HG03060 (cell line): Measurements from ENCODE around the gene VTI1A.
"Not testable (repeated sequence)": the region's sequence is repeated elsewhere in the genome, so short reads cannot be mapped to it uniquely, and the experiment has no call there.

Experiments used
- ATAC-seq: cut with Tn5 transposase; IDR thresholded peaks from one replicate; pipeline ENCODE4 v1.9.1; 2021; ENCODE audit warnings: low read depth, moderate number of reproducible peaks; ENCODE audit not compliant: unreplicated experiment

VTI1A gene

DNA sequence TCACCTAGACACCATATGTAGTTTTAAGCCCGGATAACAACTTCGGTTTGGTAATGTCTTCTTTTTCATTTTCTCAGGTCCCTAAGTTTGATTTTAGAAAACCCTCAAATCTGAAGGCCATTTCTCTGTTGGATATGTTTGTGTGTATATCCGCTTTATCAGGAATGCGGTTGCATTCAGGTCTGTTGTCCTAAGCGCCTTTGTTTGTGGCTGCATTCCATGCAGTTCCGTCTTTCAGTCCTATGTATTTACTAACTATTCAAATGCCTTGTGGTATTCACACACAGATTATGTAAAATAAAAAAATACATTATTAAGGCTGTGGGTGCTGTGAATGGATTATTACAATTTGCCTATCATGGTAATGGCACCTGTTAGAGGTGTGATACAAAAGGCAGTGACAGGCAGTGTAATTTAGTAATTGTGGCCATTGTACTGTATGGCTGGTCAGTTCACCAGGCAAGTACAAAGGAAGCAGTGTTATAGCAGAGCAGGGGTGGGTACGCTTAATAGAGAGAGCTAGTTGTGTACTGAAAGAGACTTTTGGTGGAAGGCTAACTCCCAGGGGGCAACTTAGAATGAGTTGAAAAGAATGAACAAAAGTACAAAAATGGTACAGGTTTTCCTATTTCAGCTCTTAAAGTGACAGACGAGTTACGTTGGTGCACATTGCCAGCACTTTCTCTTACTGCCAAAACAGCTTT is 136.4 kb downstream of the VTI1A start:
- ATAC-seq: no peak

DNA sequence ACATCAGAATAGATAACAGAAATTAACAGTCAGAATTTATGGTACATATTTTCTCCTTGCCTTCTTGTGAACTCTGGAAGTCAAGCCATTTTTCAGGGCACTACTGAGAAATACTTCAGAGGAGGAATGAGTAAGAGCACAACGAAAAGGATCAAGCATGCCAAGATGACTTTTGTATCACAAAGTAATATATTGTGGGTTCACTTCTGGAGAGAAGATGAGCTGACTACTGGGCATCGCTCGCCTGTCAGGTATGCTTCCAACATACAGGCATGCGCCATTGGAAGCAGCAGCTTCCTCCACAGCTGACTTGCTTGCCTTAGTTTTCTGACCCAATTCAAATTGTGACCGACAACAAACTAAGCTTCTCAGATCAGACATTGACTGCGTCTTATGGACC is 137.3 kb downstream of the VTI1A start:
- ATAC-seq: no peak

DNA sequence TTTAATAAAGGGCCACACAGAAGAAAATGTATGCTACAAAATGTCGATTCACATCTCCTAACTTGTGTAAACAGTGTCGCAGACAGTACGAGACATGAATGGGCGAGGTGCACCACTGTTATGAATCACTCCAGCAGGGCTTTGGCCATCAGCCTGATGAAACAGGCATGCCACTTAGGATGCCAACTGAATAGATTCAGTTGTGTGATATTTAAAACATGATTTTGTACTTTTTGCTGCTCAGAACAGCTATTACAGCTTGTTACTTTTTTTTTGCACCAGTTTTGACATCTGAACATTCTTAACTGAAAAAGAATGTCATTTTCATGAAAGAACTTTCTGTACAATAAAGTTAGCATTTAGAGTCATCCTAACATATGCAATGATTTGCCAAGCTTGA is 138.1 kb downstream of the VTI1A start:
- no peak for ATAC-seq

DNA sequence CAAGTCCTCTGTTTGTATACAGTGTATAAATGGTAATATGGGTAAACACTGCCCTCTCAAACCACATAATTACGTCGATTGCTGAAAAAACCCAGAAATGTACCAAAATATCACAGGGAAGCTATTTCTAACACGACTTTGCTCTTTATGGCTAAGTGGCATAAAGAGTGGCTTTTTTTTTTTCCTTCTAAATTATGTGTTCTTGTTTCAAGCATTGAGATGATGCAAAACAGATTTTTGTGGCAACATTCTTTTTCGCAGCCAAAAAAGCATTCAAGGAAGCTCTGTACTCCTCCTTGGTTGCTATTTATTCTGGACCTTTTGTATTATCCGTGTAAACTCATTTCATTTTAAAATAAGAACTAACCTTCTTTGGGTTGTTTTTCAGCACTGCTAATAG is 138.9 kb downstream of the VTI1A start:
- ATAC-seq: no peak

DNA sequence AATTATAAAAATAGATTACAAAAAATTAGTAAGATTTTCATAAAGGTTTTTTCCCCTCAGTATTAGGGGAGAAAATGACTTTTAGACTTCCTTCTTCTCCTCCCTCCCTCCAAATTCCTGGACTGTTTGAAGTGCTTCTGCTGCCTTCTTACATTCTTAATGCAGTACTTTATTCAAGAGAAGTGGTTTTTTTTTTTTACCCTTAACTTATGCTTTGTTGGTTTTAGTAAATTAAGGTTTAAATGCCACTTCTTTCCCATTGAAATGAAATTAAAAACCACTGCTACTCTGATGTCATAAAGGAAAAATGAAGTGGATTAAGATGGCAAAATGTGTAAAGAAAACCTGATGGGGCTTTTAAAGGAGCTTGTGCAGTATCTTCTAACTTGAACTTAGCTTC is 140.7 kb downstream of the VTI1A start:
- ATAC-seq: no peak

DNA sequence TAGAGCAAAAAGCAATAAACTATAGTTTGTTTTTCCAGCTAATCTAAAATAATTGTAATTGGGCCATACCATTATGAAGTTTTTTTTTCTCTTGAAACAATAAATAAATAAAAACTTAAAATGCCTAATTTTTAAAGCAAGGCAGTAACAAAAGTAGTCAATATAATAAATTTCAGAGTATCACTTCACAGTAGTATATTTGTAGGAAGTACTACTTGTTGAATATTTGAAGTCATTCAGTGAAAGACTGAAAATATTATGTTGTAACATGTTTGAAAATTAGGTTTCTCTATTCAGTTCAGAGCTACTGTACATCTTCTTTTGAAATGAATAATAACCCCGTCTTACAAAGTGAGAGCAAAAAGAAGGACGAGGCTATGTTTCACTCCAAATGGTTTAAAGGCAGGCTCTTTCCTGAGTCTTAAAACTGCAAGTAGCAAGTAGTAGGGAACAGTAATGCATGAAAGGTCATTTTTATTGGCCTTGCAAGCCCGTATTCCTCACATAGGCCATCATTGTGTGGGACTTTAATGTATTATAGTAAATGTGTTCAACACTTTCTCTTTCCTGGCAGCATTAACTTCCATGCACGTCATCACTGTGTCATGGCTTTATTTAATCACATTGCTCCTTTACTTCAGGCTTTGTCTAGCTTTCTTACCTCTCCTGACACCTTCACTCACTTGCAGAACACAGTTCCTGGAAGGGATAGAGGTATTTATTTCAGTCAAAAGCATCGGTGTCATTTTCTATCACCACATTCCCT is 141.4 kb downstream of the VTI1A start:
- no peak for ATAC-seq

DNA sequence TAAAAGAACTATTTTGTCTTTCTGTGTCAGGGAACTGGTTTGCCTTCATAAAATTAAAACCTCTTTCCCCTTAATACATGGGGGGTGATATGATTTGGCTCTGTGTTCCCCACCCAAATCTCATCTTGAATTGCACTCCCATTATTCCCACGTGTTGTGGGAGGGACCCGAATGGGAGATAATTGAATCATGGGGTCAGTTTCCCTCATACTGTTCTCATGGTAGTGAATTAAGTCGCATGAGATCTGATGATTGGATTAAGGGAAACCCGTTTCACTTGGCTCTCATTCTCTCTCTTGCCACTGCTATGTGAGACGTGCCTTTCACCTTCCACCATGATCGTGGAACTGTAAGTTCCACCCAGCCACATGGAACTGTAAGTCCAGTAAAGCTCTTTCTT is 142.1 kb downstream of the VTI1A start:
- no peak for ATAC-seq

DNA sequence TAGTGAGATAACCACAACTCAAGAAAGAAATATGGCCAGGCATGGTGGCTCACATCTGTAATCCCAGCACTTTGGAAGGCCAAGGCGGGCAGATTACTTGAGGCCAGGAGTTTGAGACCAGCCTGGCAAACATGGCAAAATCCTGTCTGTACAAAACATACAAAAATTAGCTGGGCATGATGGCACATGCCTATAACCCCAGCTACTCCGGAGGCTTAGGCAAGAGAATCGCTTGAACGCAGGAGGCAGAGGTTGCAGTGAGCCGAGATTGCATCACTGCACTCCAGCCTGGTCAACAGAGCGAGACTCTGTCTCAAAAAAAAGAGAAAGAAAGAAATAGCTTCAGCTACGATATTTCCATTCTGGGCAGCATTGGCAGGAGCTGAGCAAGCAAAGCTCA is 143.8 kb downstream of the VTI1A start:
- not testable (repeated sequence) for ATAC-seq

DNA sequence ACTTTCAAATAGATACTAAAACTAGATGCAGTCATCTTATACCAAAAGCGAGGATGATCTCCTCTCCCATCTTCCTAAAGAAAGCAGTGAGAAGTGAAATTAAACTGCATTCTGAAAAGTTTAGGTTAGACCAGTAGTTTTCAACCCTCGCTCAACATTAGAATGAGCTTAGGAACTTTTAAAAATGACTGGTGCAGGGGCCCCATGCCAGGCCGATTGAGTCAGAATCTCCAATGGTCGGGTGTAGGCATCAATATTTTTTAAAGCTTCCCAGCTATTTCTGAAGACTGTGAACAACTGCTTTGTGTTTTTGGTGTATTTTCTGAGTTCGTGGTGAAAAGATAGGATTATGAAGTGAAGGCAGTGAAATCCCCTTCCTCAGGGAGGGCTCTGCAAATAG is 146.0 kb downstream of the VTI1A start:
- no peak for ATAC-seq

DNA sequence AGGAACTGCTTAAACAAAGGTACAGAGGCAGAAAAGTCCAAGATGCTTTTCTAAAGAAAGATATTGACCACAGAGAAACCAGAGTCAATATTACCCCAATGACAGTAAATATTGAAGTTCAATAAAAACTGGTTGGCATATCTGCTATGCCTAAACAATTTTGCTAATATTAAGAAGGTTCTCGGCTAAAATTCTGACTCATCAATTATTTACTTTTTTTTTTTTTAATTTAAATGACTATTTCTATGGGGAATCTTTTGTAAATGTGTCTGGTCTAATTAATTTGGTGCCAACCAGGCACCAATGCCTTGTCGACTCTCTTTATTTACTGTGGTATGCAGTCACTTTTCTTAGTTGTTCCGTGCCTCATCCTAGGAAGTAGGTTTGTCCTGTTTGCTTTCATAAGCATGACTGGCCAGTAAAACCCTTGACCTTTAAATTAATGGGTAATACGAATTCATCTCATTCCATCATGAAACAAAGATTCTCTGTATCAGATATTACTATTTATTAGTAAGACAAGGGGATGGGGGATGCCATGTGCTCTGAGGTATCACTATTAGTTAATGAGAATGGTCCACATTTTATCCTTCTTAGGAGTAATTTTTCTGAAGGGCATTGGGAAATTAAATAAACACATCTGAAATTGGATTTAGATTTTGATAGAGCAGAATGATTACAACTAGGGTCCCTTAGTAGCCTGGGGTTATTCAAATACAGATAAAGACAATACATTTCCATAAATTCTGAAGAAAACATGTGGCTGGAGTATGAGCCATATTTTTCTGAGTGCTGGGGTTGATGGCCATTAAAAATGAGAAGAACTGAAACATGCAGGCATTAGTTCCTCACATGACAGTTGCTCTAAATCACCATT is 154.4 kb downstream of the VTI1A start:
- ATAC-seq: no peak

DNA sequence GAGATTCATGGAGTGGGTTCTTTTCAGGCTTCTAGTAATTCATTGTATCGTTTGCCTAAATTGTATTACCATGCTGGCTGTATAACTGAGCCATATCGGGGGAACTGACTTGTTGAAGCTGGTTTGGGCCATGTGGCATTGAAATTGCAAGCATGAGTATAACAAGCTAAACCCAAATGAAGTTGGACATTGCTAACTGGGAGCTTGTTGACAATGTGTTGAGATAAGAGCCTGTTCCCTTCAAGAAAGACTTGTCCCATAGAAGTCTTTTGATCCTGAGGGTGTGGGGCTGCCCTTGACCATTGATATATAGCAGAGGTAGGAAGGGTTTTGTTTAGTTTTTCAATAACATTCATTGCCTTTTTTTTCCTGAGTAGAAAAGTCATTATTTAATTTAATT is 156.0 kb downstream of the VTI1A start:
- ATAC-seq: no peak

DNA sequence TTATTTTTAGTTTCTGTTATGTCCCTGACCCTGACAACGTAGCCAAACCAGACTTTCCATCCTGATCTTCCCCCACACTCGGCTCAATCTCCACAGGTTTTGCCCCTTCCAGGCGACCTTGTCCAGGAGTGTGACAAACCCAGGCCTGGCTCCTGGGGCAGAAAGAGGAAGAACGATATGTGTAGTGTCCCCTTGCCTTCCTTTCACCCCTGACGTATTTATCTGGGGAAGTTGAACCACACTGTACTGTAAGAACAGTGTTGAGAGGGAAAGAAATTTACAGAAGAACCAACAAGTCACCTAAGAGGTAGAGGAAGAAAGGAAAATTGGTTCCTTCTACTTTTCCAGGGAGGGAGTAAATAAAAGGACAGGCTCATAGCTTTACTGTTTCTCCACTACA is 158.0 kb downstream of the VTI1A start:
- no peak for ATAC-seq

DNA sequence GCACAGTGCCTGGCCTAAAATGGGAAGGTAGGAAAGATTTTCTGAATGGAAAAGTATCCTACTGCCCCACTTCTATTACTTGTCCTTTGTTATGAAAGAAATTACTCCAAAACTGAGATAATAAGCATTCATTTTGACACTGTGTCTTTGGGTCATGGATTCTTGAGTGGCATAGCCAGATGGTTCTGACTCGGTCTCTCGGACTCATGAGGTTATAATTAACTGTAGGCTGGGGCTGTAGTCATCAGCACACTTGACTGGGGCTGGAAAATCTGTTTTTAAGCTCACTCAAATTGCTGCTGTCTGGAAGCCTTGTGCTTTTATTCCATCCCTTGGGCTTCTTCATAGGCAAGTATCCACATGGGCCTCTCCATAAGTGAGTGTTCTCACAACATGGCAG is 160.5 kb downstream of the VTI1A start:
- no peak for ATAC-seq

DNA sequence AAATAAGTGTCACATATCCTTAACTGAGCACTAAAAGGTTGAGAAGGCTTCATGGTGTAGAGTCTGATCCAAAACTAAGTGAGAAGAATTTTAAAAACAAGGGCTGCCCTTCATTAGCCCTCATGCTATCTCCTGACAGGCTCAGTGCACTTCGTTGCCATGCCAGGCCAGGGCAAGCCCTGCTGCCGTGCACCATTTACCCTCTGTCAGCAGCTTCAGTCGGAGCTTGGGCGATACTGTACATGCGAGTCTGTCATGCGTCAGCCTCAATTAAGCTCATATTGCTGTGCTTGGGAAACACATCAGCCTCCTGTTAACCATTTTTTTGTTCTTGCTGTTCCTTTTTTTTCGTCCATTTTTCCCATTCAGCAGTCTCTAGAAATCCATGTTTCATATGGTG is 166.6 kb downstream of the VTI1A start:
- no peak for ATAC-seq

DNA sequence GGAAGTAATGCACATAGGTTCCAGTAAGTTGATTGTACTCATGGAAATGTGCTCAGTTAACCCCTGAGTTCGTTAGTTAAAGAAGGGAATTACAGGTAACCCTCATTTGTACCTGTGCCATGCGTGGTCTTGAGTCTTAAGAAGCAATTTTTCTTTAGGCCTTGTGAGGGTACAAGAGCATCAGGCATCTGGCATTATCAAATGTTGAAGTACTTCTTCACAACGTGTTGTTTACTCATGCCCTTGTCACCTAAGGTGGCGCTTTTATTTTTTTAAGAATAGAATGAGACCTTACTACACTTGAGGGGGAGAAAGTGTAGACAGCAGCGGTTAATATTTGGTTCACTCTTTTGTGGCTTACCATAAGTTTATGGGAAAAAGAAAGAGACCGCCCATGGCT is 167.1 kb downstream of the VTI1A start:
- ATAC-seq: no peak

DNA sequence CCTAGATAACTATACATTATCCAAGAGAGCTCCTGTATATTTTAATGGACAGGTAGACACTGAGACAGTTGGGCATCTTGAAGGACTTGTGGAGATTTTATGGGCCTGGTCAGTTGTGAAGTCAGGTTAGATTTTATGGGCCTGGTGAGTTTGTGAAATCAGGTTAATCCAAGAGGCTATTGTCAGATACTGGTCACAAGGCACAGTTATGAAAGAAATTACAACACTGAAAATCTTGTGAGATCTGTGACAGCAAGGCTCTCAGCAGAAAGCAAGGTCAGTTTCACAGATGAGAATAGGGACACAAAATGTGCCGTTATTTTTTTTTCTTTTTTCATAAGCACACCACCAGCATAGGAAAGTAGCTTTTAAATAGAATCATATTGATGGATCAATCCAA is 167.6 kb downstream of the VTI1A start:
- ATAC-seq: no peak

DNA sequence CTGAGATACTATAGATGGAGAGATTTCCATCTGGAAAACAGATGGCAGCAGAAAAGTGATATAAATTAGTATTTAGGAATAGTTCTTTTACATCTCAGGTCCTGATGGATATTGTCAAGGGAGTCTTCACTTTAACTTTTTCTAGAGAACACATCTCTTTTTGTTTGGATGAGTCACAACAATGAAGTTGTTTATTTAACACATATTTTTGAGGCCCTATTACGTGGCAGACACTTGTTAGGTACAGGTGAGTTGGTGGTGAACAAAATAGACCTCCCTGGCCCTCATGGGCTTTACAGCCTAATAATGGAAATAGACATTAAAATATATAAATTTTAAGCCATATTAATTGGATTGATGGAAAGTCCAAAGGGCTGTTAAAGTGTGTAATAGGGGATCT is 168.3 kb downstream of the VTI1A start:
- no peak for ATAC-seq

DNA sequence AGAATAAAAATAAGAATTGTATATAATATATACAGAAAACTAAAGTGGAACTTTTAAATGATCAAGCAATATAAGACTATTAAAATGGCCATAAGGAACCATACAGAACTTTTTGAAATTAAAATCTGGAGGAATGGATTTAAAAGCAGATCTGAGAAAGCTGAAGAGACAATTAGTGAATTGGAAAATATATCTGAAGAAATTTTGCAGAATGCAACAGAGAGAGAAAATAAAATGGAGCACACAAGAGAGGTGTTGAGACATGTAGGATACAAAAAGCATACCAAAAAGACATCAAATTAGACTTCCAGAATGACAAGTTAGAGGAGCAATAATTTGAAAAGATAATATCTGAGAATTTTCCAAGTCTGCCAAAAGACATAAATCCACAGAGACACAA is 169.6 kb downstream of the VTI1A start:
- ATAC-seq: no peak

DNA sequence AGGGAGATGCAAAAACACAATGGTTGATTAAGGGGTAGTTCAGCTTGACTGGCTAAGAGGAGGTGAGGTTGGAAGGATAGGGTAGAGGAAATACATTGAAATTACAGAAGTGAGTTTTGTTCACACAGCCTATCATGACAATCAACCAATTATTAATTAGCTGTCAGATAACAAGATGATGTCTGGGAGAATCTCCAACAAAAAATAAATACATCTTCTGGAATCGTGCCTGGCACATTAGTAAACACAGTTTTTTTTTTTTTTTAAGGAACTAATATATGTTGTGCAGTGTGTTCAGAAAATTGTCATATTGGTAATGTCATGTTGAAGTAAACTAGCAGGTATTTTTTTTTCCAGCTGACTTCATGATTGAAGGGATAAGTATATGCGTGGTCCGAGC is 171.8 kb downstream of the VTI1A start:
- no peak for ATAC-seq

DNA sequence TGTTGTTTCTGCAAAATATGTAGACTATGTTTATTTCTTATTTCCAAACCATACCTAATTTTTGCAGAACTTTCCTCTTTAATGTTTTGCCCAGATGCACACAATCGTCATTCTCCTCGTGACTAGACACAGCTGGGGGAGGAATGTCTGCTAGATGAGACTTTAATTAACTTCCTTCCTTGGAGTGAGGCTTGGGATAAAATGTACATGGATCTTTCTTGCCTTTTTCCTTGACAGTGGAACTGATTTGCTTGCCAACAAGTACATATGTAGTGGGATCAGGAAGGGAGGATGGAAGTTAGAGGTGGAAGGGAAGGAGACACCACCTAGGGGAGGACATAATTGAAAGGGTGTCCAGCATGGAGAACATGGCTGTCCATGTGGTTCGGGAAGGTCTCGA is 172.5 kb downstream of the VTI1A start:
- no peak for ATAC-seq

DNA sequence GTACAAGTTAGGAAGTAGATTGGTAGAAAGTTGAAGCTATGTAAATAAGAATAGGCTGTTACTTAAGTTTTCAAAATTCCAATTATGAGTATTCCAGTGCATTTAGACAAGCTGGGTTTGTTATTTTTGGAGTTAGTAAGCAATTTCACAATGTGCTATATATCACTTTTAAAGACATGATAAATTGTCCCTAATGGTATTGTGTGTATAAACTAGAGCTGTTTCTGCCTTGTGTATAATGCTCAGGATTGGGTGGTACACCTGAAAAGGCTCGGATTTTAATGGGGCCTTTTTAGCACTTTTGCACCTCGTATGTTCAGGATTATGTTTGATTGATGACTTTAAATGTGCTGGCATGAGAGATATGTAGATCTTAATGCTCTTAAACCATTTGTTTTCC is 175.8 kb downstream of the VTI1A start:
- no peak for ATAC-seq
